ENCODE measurements around the gene MRPL24.

MRPL24 gene

DNA sequence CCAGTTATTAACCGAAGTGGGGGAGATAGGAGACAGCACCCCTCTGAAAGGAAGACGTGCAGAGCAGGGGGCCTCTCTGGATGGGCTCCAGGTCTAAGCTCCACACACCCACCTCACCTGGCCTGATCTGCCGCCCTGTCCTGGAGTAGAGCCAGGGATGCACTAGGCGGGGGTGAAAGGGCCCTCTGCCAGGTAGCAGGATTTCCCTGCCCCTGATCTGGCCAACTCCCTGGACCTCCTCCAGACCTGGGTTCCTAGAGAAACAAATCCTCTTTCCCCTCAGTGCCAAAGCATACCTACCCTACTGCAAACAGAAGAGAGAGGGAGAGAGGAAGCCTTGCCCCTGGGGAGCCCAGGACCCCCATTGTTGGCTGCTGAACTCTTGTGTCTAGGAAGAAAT, 37.6 kb downstream of the MRPL24 start:
- Histone ChIP-seq H3K27ac (ENCODE audit: low read depth, low read length) (no peak overlapping the region), H4K8ac (ENCODE audit: low read depth, low read length) (no peak overlapping the region), H3K79me2 (ENCODE audit: control insufficient read depth, insufficient read depth, low read length) (peaks cover 3% of the 10 kb centered on the region), H3K36me3 (ENCODE audit: control insufficient read depth, insufficient read depth, low read length) (peaks cover 5% of the 10 kb centered on the region), H3K4me3 (ENCODE audit: low read length) (no peak overlapping the region), H2AK5ac (ENCODE audit: low read length) (no peak overlapping the region), H3K4me2 (ENCODE audit: low read length) (peak overlapping the region; percentile 7), H4K5ac (ENCODE audit: low read length) (no peak overlapping the region), H3K4me1 (ENCODE audit: control insufficient read depth, low read depth, low read length) (peaks cover 23% of the 10 kb centered on the region), H3K23ac (ENCODE audit: low read length) (no peak overlapping the region), H3K9ac (ENCODE audit: low read length) (peak overlapping the region; percentile 60), H2BK15ac (replicated peaks; ENCODE audit: low read depth) (no peak overlapping the region), H3K27me3 (ENCODE audit: insufficient read depth, low read length, poor library complexity) (no peaks in the 10 kb centered on the region), H3K56ac (ENCODE audit: low read length) (peak overlapping the region; percentile 53), H3K79me1 (ENCODE audit: low read length) (peaks cover 2% of the 10 kb centered on the region), H3K4ac (ENCODE audit: low read depth, low read length) (no peak overlapping the region), H2BK120ac (ENCODE audit: low read depth, low read length) (no peak overlapping the region), H3K18ac (ENCODE audit: low read length) (no peak overlapping the region), H2BK5ac (ENCODE audit: low read length) (no peak overlapping the region)
- DNase-seq: no peak
- no CpG with 5 or more reads among the region's 4 CpGs for WGBS (ENCODE audit: extremely low coverage, insufficient coverage, low lambda C conversion rate)

DNA sequence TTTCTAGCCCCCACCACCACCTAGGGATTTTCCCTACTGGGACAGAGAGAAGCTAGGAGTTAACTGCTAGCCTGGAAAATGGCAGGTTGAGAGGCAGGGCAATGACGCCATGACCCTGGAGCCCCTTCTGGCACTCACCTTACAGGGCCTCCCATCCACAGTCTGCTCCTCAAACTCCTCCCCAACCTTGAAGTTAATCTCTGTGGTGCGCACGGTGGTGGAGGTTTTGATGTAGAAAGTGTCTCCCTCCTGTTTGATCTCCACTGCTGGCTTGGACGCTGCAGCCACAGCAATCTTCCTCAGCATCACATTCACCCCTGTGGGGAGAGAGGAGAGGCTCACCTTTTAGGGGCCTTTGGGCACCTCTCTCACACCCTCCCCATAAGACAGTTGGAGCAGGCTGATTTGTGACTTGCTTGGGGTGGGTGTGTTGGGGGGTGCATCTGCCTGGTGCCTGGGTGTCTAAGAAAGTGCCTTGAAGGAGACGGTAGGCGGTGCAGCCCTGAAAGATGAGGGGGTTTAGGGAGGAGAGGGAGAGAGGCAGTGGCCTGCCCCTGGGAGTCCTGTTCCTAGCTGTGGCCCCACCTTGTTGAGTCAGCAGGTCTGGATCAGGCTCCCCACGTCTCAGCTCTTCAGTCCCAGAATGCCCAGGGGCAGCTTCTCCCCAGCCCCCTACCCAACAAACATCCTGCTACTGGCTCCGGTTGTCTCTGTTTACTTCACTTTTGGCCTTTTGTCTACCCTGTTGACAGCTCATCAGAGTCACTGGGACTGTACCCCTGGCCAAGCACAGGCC, 40.0 kb downstream of the MRPL24 start:
- Histone ChIP-seq H2BK120ac (ENCODE audit: low read depth, low read length) (no peak overlapping the region), H2BK5ac (ENCODE audit: low read length) (no peak overlapping the region), H4K5ac (ENCODE audit: low read length) (no peak overlapping the region), H2AK5ac (ENCODE audit: low read length) (no peak overlapping the region), H3K36me3 (ENCODE audit: control insufficient read depth, insufficient read depth, low read length) (peaks cover 5% of the 10 kb centered on the region), H3K56ac (ENCODE audit: low read length) (no peak overlapping the region), H3K4me3 (ENCODE audit: low read length) (no peak overlapping the region), H3K79me1 (ENCODE audit: low read length) (peaks cover 2% of the 10 kb centered on the region), H3K9ac (ENCODE audit: low read length) (no peak overlapping the region), H3K23ac (ENCODE audit: low read length) (no peak overlapping the region), H3K18ac (ENCODE audit: low read length) (no peak overlapping the region), H3K27me3 (ENCODE audit: insufficient read depth, low read length, poor library complexity) (no peaks in the 10 kb centered on the region), H3K4me1 (ENCODE audit: control insufficient read depth, low read depth, low read length) (peaks cover 12% of the 10 kb centered on the region), H3K27ac (ENCODE audit: low read depth, low read length) (no peak overlapping the region), H3K4ac (ENCODE audit: low read depth, low read length) (no peak overlapping the region), H2BK15ac (replicated peaks; ENCODE audit: low read depth) (no peak overlapping the region), H4K8ac (ENCODE audit: low read depth, low read length) (no peak overlapping the region), H3K4me2 (ENCODE audit: low read length) (no peak overlapping the region), H3K79me2 (ENCODE audit: control insufficient read depth, insufficient read depth, low read length) (peaks cover 3% of the 10 kb centered on the region)
- no CpG with 5 or more reads among the region's 8 CpGs for WGBS (ENCODE audit: extremely low coverage, insufficient coverage, low lambda C conversion rate)
- no peak for DNase-seq

- Histone ChIP-seq H3K4me3 (ENCODE audit: low read length) (no peak overlapping the region), H2BK5ac (ENCODE audit: low read length) (no peak overlapping the region), H3K23ac (ENCODE audit: low read length) (no peak overlapping the region), H2BK120ac (ENCODE audit: low read depth, low read length) (no peak overlapping the region), H3K27ac (ENCODE audit: low read depth, low read length) (no peak overlapping the region), H4K8ac (ENCODE audit: low read depth, low read length) (no peak overlapping the region), H3K4ac (ENCODE audit: low read depth, low read length) (no peak overlapping the region), H3K27me3 (ENCODE audit: insufficient read depth, low read length, poor library complexity) (no peaks in the 10 kb centered on the region), H3K4me1 (ENCODE audit: control insufficient read depth, low read depth, low read length) (peaks cover 11% of the 10 kb centered on the region), H3K56ac (ENCODE audit: low read length) (no peak overlapping the region), H4K5ac (ENCODE audit: low read length) (no peak overlapping the region), H3K4me2 (ENCODE audit: low read length) (no peak overlapping the region), H2AK5ac (ENCODE audit: low read length) (no peak overlapping the region), H3K79me1 (ENCODE audit: low read length) (peaks cover 2% of the 10 kb centered on the region), H3K79me2 (ENCODE audit: control insufficient read depth, insufficient read depth, low read length) (peaks cover 2% of the 10 kb centered on the region), H3K18ac (ENCODE audit: low read length) (no peak overlapping the region), H3K36me3 (ENCODE audit: control insufficient read depth, insufficient read depth, low read length) (peaks cover 5% of the 10 kb centered on the region), H2BK15ac (replicated peaks; ENCODE audit: low read depth) (no peak overlapping the region), H3K9ac (ENCODE audit: low read length) (no peak overlapping the region)
- WGBS (ENCODE audit: extremely low coverage, insufficient coverage, low lambda C conversion rate): no CpG with 5 or more reads among the region's 1 CpG
- no peak for DNase-seq
Observed at GRCh38 chr1:156698995-156699394, 41.9 kb downstream of the MRPL24 start.

GRCh38 chr1:156697481-156697880, 43.4 kb downstream of the MRPL24 start:
- no peak overlapping the region for H4K5ac ChIP-seq (ENCODE audit: low read length)
- H2BK120ac ChIP-seq (ENCODE audit: low read depth, low read length): no peak overlapping the region
- no peak overlapping the region for H3K4ac ChIP-seq (ENCODE audit: low read depth, low read length)
- H3K79me1 ChIP-seq (ENCODE audit: low read length): no peaks in the 10 kb centered on the region
- no peak overlapping the region for H3K4me2 ChIP-seq (ENCODE audit: low read length)
- no peaks in the 10 kb centered on the region for H3K79me2 ChIP-seq (ENCODE audit: control insufficient read depth, insufficient read depth, low read length)
- H3K27me3 ChIP-seq (ENCODE audit: insufficient read depth, low read length, poor library complexity): no peaks in the 10 kb centered on the region
- no peak overlapping the region for H3K23ac ChIP-seq (ENCODE audit: low read length)
- no peak overlapping the region for H4K8ac ChIP-seq (ENCODE audit: low read depth, low read length)
- no peak overlapping the region for H3K4me3 ChIP-seq (ENCODE audit: low read length)
- H3K4me1 ChIP-seq (ENCODE audit: control insufficient read depth, low read depth, low read length): peaks cover 13% of the 10 kb centered on the region
- H3K18ac ChIP-seq (ENCODE audit: low read length): no peak overlapping the region
- H3K56ac ChIP-seq (ENCODE audit: low read length): no peak overlapping the region
- H2BK15ac ChIP-seq (replicated peaks; ENCODE audit: low read depth): no peak overlapping the region
- WGBS (ENCODE audit: extremely low coverage, insufficient coverage, low lambda C conversion rate): no CpG with 5 or more reads among the region's 8 CpGs
- peaks cover 5% of the 10 kb centered on the region for H3K36me3 ChIP-seq (ENCODE audit: control insufficient read depth, insufficient read depth, low read length)
- no peak overlapping the region for H2AK5ac ChIP-seq (ENCODE audit: low read length)
- no peak overlapping the region for H3K27ac ChIP-seq (ENCODE audit: low read depth, low read length)
- no peak for DNase-seq
- H3K9ac ChIP-seq (ENCODE audit: low read length): no peak overlapping the region
- no peak overlapping the region for H2BK5ac ChIP-seq (ENCODE audit: low read length)

DNA sequence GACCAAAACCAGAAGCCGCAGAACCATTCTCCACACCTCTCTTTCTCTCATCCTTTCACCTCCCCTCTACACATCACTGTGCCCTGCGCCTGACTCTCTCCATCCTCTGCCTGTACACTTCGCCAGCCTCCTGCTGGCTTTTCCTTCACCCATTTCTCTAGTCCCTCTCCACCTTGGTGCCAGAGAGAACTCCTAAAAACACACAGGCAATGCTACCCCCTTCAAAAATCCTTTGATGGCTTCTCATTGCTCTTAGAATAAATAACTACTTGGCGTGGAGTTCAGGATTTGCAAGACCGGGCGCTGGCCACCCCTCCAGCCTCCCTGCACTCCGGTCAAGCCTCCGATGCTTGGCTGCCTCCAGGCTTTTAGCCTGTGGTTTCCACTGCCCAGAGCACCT, 44.1 kb downstream of the MRPL24 start:
- Histone ChIP-seq H2AK5ac (ENCODE audit: low read length) (no peak overlapping the region), H3K4me1 (ENCODE audit: control insufficient read depth, low read depth, low read length) (peaks cover 18% of the 10 kb centered on the region), H3K27me3 (ENCODE audit: insufficient read depth, low read length, poor library complexity) (no peaks in the 10 kb centered on the region), H3K4me3 (ENCODE audit: low read length) (no peak overlapping the region), H3K79me1 (ENCODE audit: low read length) (no peaks in the 10 kb centered on the region), H4K5ac (ENCODE audit: low read length) (no peak overlapping the region), H2BK120ac (ENCODE audit: low read depth, low read length) (no peak overlapping the region), H3K56ac (ENCODE audit: low read length) (no peak overlapping the region), H3K4me2 (ENCODE audit: low read length) (no peak overlapping the region), H3K9ac (ENCODE audit: low read length) (no peak overlapping the region), H4K8ac (ENCODE audit: low read depth, low read length) (no peak overlapping the region), H3K36me3 (ENCODE audit: control insufficient read depth, insufficient read depth, low read length) (peaks cover 5% of the 10 kb centered on the region), H3K27ac (ENCODE audit: low read depth, low read length) (no peak overlapping the region), H2BK5ac (ENCODE audit: low read length) (no peak overlapping the region), H3K4ac (ENCODE audit: low read depth, low read length) (no peak overlapping the region), H2BK15ac (replicated peaks; ENCODE audit: low read depth) (no peak overlapping the region), H3K79me2 (ENCODE audit: control insufficient read depth, insufficient read depth, low read length) (no peaks in the 10 kb centered on the region), H3K18ac (ENCODE audit: low read length) (no peak overlapping the region), H3K23ac (ENCODE audit: low read length) (no peak overlapping the region)
- WGBS (ENCODE audit: extremely low coverage, insufficient coverage, low lambda C conversion rate): no CpG with 5 or more reads among the region's 8 CpGs
- DNase-seq: no peak

GRCh38 chr1:156694690-156694962, 46.3 kb downstream of the MRPL24 start:
- Histone ChIP-seq H3K4me2 (ENCODE audit: low read length) (no peak overlapping the region), H2BK120ac (ENCODE audit: low read depth, low read length) (peak overlapping the region; percentile 9), H2BK5ac (ENCODE audit: low read length) (peak overlapping the region; percentile 76), H3K79me1 (ENCODE audit: low read length) (no peaks in the 10 kb centered on the region), H3K27me3 (ENCODE audit: insufficient read depth, low read length, poor library complexity) (no peaks in the 10 kb centered on the region), H3K56ac (ENCODE audit: low read length) (peak overlapping the region; percentile 92), H3K23ac (ENCODE audit: low read length) (no peak overlapping the region), H3K4me1 (ENCODE audit: control insufficient read depth, low read depth, low read length) (peaks cover 31% of the 10 kb centered on the region), H3K4ac (ENCODE audit: low read depth, low read length) (no peak overlapping the region), H3K9ac (ENCODE audit: low read length) (peak overlapping the region; percentile 75), H2BK15ac (replicated peaks; ENCODE audit: low read depth) (no peak overlapping the region), H4K8ac (ENCODE audit: low read depth, low read length) (no peak overlapping the region), H3K27ac (ENCODE audit: low read depth, low read length) (peak overlapping the region; percentile 69), H2AK5ac (ENCODE audit: low read length) (no peak overlapping the region), H3K4me3 (ENCODE audit: low read length) (no peak overlapping the region), H3K36me3 (ENCODE audit: control insufficient read depth, insufficient read depth, low read length) (peaks cover 3% of the 10 kb centered on the region), H3K18ac (ENCODE audit: low read length) (peak overlapping the region; percentile 64), H4K5ac (ENCODE audit: low read length) (no peak overlapping the region), H3K79me2 (ENCODE audit: control insufficient read depth, insufficient read depth, low read length) (no peaks in the 10 kb centered on the region)
- no peak for DNase-seq
- no CpG with 5 or more reads among the region's 5 CpGs for WGBS (ENCODE audit: extremely low coverage, insufficient coverage, low lambda C conversion rate)

Data from mesendoderm (in vitro differentiated cells).